GM12878 (cell line): ENCODE data around the gene RHBDF2. TPM values are rescaled to one million over a fixed set of nuclear protein-coding genes. Genes with fewer than 3 reads are reported as not detected.

Source experiments
- ATAC-seq: fragments of 200-7000 bp; cut with Tn5 transposase; 3 replicates; pipeline ENCODE4 v1.9.1; 2020; ENCODE audit warnings: mild to moderate bottlenecking, moderate library complexity
- BruUV-seq: library from RNA; stranded (reverse); fragments of 400-500 nt; replicated peaks from 2 replicates; lab custom pipeline; 2021; lab: Mats Ljungman, UMichigan
- CTCF ChIA-PET: fragments of 300-600 bp; sonication (Branson Sonifier 250); formaldehyde crosslinking; extraction: SDS; loops from one replicate; lab custom pipeline; 2021; ENCODE audit warnings: inconsistent platforms; lab: Yijun Ruan, JAX
- POLR2A ChIA-PET: fragments of 350-600 bp; formaldehyde crosslinking; extraction: SDS; loops from one replicate; lab custom pipeline; 2021; ENCODE audit warnings: inconsistent platforms; lab: Charles Lee
- RAD21 ChIA-PET: fragments of 300-600 bp; sonication (Branson Sonifier 250); formaldehyde crosslinking; loops from one replicate; lab custom pipeline; 2023; ENCODE audit warnings: antibody characterized with exemption; ENCODE audit not compliant: unreplicated experiment; lab: Charles Lee
- SMC1A ChIA-PET: fragments of 300-600 bp; sonication (Branson Sonifier 250); formaldehyde crosslinking; loops from one replicate; lab custom pipeline; 2023; ENCODE audit not compliant: unreplicated experiment, uncharacterized antibody; lab: Charles Lee
- DNase-seq: peaks from one replicate; pipeline ENCODE4 v3.0.0-alpha.2; 2011; ENCODE audit warnings: low read depth, low spot score
- FAIRE-seq: peaks from 3 replicates; lab custom pipeline; 2011; peaks lifted over from hg19 to GRCh38; lab: Jason Lieb, UNC
- H2AFZ ChIP-seq: 2 replicates; pipeline ENCODE4 v1.6.0; 2011; ENCODE audit warnings: low read depth, low read length, control low read depth; ENCODE audit not compliant: control insufficient read depth
- H3K27ac ChIP-seq: 2 replicates; pipeline ENCODE4 v1.5.1; 2011; ENCODE audit warnings: control low read depth; ENCODE audit not compliant: control insufficient read depth, insufficient read depth
- H3K27me3 ChIP-seq, 2 experiments: replicated peaks in 1 of 2; 2 replicates each; pipeline versions ENCODE4 v1.6.0 to v1.6.1; 2011; ENCODE audit warnings: low read length in 1 of 2; ENCODE audit not compliant: control insufficient read depth in 2 of 2, insufficient read depth in 2 of 2
- H3K36me3 ChIP-seq, 2 experiments: 2 replicates each; pipeline ENCODE4 v1.5.1; 2011; ENCODE audit warnings: low read length in 1 of 2; ENCODE audit not compliant: control insufficient read depth in 2 of 2, insufficient read depth in 2 of 2
- H3K4me1 ChIP-seq: 2 replicates; pipeline ENCODE4 v1.6.1; 2011; ENCODE audit warnings: mild to moderate bottlenecking, low read length, moderate library complexity, mixed read lengths; ENCODE audit not compliant: control insufficient read depth, insufficient read depth
- H3K4me2 ChIP-seq: 2 replicates; pipeline ENCODE4 v1.6.0; 2011; ENCODE audit warnings: control low read depth; ENCODE audit not compliant: control insufficient read depth, insufficient read depth
- H3K4me3 ChIP-seq: fragments of 200-600 bp; sonication (generic); 2 replicates; pipeline ENCODE4 v1.5.1; 2016
- H3K79me2 ChIP-seq: 2 replicates; pipeline ENCODE4 v1.6.0; 2011; ENCODE audit warnings: low read length; ENCODE audit not compliant: control insufficient read depth, insufficient read depth
- H3K9ac ChIP-seq: 2 replicates; pipeline ENCODE4 v1.8.0; 2011; ENCODE audit warnings: low read length, control low read depth, mixed read lengths; ENCODE audit not compliant: control insufficient read depth, insufficient read depth
- H3K9me3 ChIP-seq: replicated peaks from 3 replicates; pipeline ENCODE4 v1.5.1; 2011; ENCODE audit warnings: mild to moderate bottlenecking, low read length; ENCODE audit not compliant: control insufficient read depth, insufficient read depth
- H4K20me1 ChIP-seq: 2 replicates; pipeline ENCODE4 v1.6.0; 2011; ENCODE audit not compliant: control insufficient read depth, insufficient read depth
- JUND ChIP-seq: IDR thresholded peaks from 2 replicates; pipeline ENCODE4 v1.6.1; 2012; ENCODE audit warnings: low read depth, mild to moderate bottlenecking, low read length, improper control_type of control experiment, moderate library complexity
- RELB ChIP-seq: fragments of 450-650 bp; IDR thresholded peaks from 2 replicates; pipeline ENCODE4 v1.6.1; 2017; ENCODE audit warnings: low read depth, mild to moderate bottlenecking, moderate library complexity
- SMAD1 ChIP-seq: fragments of 450-650 bp; IDR thresholded peaks from 2 replicates; pipeline ENCODE4 v1.6.1; 2018; ENCODE audit warnings: mild to moderate bottlenecking, low read depth; ENCODE audit not compliant: partially characterized antibody
- ZBTB40 ChIP-seq: fragments of 450-650 bp; IDR thresholded peaks from 2 replicates; pipeline ENCODE4 v1.6.1; 2016; ENCODE audit warnings: mild to moderate bottlenecking, moderate library complexity, borderline replicate concordance
- WGBS: methylation state at CpG from one replicate; pipeline ENCODE4 v1.1.6; 2016; ENCODE audit warnings: low lambda C conversion rate; ENCODE audit not compliant: insufficient replicate concordance, insufficient coverage; ENCODE audit errors: missing lambda C conversion rate; 5-methylcytosine and 5-hydroxymethylcytosine counted together
- in situ Hi-C: fragments of 300-500 bp; cut with MboI; formaldehyde crosslinking; loops from 9 replicates; pipeline ENCODE4 v1.14.3; 2018; ENCODE audit warnings: mixed read lengths
- intact Hi-C: fragments of 100-400 bp; cut with micrococcal nuclease; formaldehyde crosslinking; loops from one replicate; pipeline ENCODE4 v1.14.2; 2022; ENCODE audit not compliant: unreplicated experiment
- polyA plus RNA-seq, 11 experiments: library from polyadenylated mRNA; depleted of rRNA in 4 of 11; unstranded in 6 of 11; stranded (reverse) in 5 of 11; fragments of >200 nt; fragmentation: Nextera tagmentation in 4 of 11; fragmentation: Illumina TruSeq in 1 of 11; extraction: Ambion mirVana in 4 of 11; extraction: Trizol in 1 of 11; gene quantifications; 1 replicate in 1 of 11; 2 replicates in 10 of 11; pipeline versions ENCODE4 v1.2.1 to v1.2.3, GENCODE V29; 2011 to 2016; ENCODE audit warnings: inconsistent platforms in 2 of 11, missing spikeins in 2 of 11, low read depth in 1 of 11
- total RNA-seq, 4 experiments: library from RNA; depleted of rRNA in 3 of 4; stranded (reverse); fragments of >200 nt in 3 of 4; fragmentation: Illumina TruSeq in 1 of 4; extraction: Trizol in 1 of 4; gene quantifications; 2 replicates each; pipeline versions ENCODE4 v1.2.1 to v1.2.3, GENCODE V29; 2013 to 2021

Gene RHBDF2
- total and polyA plus RNA-seq, 10 of the 15 experiments (the other 5 are each of a cell fraction or from before 2014, with no cell fraction given): 0.97 to 43.0 (median 18.7) TPM

- intact Hi-C loops (loop anchor here (1.0 kb wide), 1 partner anchor 20 kb away; no protein-coding TSS in a partner anchor), in situ Hi-C loops (no loop called here)
- BruUV-seq: no TSS peak
- RAD21 ChIA-PET: interaction anchor here (1.0 to 5.4 kb wide), 5 partner anchors 9 to 50 kb away, joined by 3 to 34 read pairs (median 9); partner anchors contain the start of gene AANAT
- DNase-seq (no peak), ATAC-seq (no peak), FAIRE-seq (no peak)
- Histone ChIP-seq H3K4me2 (peak overlapping the region; percentile 96), H3K4me3 (no peak overlapping the region; the same call in 1 of the 2 replicates), H3K9ac (peak overlapping the region; percentile 50), H3K36me3 (no peaks in the 10 kb centered on the region; a peak in 1 of 4 replicates), H3K27me3 (no peaks in the 10 kb centered on the region; a peak in 1 of 4 replicates), H3K4me1 (peaks cover 42% of the 10 kb centered on the region), H3K79me2 (peaks cover 42% of the 10 kb centered on the region), H4K20me1 (no peaks in the 10 kb centered on the region), H3K27ac (peak overlapping the region; percentile 75), H2AFZ (peak overlapping the region; percentile 85)
- CTCF ChIA-PET: interaction anchor here (0.7 to 8.9 kb wide), 12 partner anchors 9 to 117 kb away, joined by 3 to 186 read pairs (median 9); partner anchors contain the start of gene AANAT
- SMC1A ChIA-PET: interaction anchor here (0.7 to 8.7 kb wide), 8 partner anchors 17 to 93 kb away, joined by 3 to 115 read pairs (median 8); partner anchors contain the start of genes AANAT and UBE2O
- POLR2A ChIA-PET: interaction anchor here (0.5 to 9.0 kb wide), 8 partner anchors 9 to 137 kb away, joined by 3 to 101 read pairs (median 4); partner anchors contain the start of gene AANAT
- WGBS: 72% methylated on average over 11 of the region's 11 CpGs
- TF ChIP-seq RELB (0 out of 2 replicates have a peak, but pooled peaks have one; percentile 2), SMAD1 (peak; percentile 10), JUND (no peak), ZBTB40 (no peak)
- TF ChIP-seq, all 136 proteins: peak for 2
- no peaks in the 10 kb centered on the region for H3K9me3 ChIP-seq
Observed at GRCh38 chr17:76501827-76502307, 644 bp upstream of the RHBDF2 start.
